Measurements from ENCODE around the gene UNCX.

GRCh38 chr7:1235501-1236131 lies 2.9 kb downstream of the UNCX start:
- TF ChIP-seq CTCF (optimal IDR thresholded peaks at IDR 0.05 in 1 of 3, IDR thresholded peaks at IDR 0.05 in 1 of 3, conservative IDR thresholded peaks at IDR 0.05 in 1 of 3; ENCODE audit: extremely low read depth in 1 of 3, insufficient read depth in 2 of 3, low read length in 3 of 3) (no peak), EZH2 (IDR thresholded peaks at IDR 0.05; ENCODE audit: low read length) (peak; percentile 94)

Measured in keratinocyte (primary cell).